ENCODE measurements around the gene HSPA1A.
A peak's percentile ranks its signal among the peaks of the same experiment; 100 is the strongest.

GRCh38 chr6:31831350-31832215, 16.2 kb downstream of the HSPA1A start:
- TF ChIP-seq POLR2AphosphoS5 (IDR thresholded peaks at IDR 0.05) (peak in 1 of 2 donors; percentile 15), CTCF (IDR thresholded peaks at IDR 0.05) (no peak), EP300 (IDR thresholded peaks at IDR 0.05) (no peak), POLR2A (IDR thresholded peaks at IDR 0.05; ENCODE audit: low read depth) (no peak)

Data from esophagus muscularis mucosa (tissue), 4 donors.